CD4-positive, alpha-beta T cell treated with Interleukin-1 beta for 1 hour (primary cell): Measurements from ENCODE around the gene ABCC4.
A peak's percentile ranks its signal among the peaks of the same experiment; 100 is the strongest.
"Not testable (repeated sequence)": the region's sequence is repeated elsewhere in the genome, so short reads cannot be mapped to it uniquely, and the experiment has no call there.

Experiments used
- DNase-seq, 2 donors: peaks; one replicate each; pipeline ENCODE4 v3.0.0-alpha.2; 2020 to 2022

ABCC4 gene

GRCh38 chr13:95226476-95226875 is 74.8 kb downstream of the ABCC4 start:
- DNase-seq, result no peak

- DNase-seq, result no peak
Observed at GRCh38 chr13:95226050-95226449, 75.2 kb downstream of the ABCC4 start.

GRCh38 chr13:95224064-95224463 is 77.2 kb downstream of the ABCC4 start:
- no peak for DNase-seq

GRCh38 chr13:95222733-95223018 is 78.6 kb downstream of the ABCC4 start:
- DNase-seq, result no peak

GRCh38 chr13:95221971-95222732 is 79.1 kb downstream of the ABCC4 start:
- no peak for DNase-seq

- DNase-seq, result no peak
Observed at GRCh38 chr13:95220611-95221010, 80.6 kb downstream of the ABCC4 start.

- no peak for DNase-seq
Observed at GRCh38 chr13:95217920-95218830, 83.1 kb downstream of the ABCC4 start.

- DNase-seq, result no peak
Observed at GRCh38 chr13:95216182-95216581, 85.1 kb downstream of the ABCC4 start.

- no peak for DNase-seq
Observed at GRCh38 chr13:95212983-95213850, 88.0 kb downstream of the ABCC4 start.

- DNase-seq, result no peak
Observed at GRCh38 chr13:95209109-95209508, 92.1 kb downstream of the ABCC4 start.

GRCh38 chr13:95207769-95208366 is 93.4 kb downstream of the ABCC4 start:
- DNase-seq, result no peak

- no peak for DNase-seq
Observed at GRCh38 chr13:95206116-95206515, 95.1 kb downstream of the ABCC4 start.

- DNase-seq, result peak in 1 of 2 donors; percentile 29
Observed at GRCh38 chr13:95204231-95204765, 97.0 kb downstream of the ABCC4 start.

- no peak for DNase-seq
Observed at GRCh38 chr13:95201814-95202651, 99.2 kb downstream of the ABCC4 start.

GRCh38 chr13:95200386-95200957 is 100.8 kb downstream of the ABCC4 start:
- DNase-seq, result not testable (repeated sequence)

- DNase-seq, result no peak
Observed at GRCh38 chr13:95199896-95200295, 101.4 kb downstream of the ABCC4 start.

GRCh38 chr13:95198606-95199005 is 102.6 kb downstream of the ABCC4 start:
- not testable (repeated sequence) for DNase-seq

- DNase-seq, result no peak
Observed at GRCh38 chr13:95197548-95197947, 103.7 kb downstream of the ABCC4 start.

GRCh38 chr13:95195146-95195545 is 106.1 kb downstream of the ABCC4 start:
- DNase-seq, result no peak

GRCh38 chr13:95193509-95194230 is 107.6 kb downstream of the ABCC4 start:
- DNase-seq, result no peak
